Stimulated activated CD4-positive, alpha-beta T cell treated with anti-CD3 and anti-CD28 coated beads, Interleukin-15, amount 100 ng/mL, for 1 hour (primary cell): ENCODE data around the gene PRAMEF20.

ENCODE experiments used
- DNase-seq, 2 donors: peaks; one replicate each; pipeline ENCODE4 v3.0.0-alpha.2; 2020; ENCODE audit warnings: low read depth in 1 of 2, low spot score in 1 of 2

The PRAMEF20 gene

DNA sequence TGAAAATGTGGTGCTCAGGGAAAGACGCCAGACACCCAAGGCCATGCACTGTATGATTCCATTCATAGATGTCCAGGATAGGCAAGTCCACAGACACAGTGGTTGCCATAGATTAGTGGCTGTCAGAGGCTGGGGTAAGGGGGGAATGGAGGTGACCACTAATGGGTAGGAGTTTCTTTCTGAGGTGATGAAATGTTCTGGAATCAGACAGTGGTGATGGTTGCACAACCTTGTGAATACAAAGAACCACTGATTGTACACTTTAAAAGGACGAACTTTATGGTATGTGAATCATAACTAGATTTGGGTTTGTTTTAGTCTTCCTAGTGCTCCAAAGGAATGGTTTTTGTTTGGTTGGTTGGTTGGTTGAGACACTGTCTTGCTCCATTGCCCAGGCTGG is 51.7 kb downstream of the PRAMEF20 start:
- no peak for DNase-seq

DNA sequence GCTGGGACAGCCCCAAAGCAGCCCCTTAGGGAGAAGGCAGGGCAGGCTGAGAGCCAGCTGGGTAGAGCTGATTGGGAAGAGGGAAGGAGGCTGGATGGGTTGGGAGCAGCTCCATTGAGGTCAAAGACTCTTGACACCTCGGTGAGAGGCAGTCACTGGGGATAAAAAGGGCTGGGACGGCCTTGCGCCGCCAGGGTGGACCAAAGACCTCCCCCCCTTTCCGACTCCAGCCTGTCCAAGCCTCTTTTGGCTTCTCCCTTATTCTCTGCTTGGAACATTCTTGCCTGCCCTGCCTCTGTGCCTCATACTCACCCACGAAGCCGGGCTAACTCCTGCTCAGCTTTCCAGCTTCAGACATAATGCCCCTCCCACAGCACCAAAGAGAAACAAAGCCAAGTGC is 52.4 kb downstream of the PRAMEF20 start:
- no peak for DNase-seq

DNA sequence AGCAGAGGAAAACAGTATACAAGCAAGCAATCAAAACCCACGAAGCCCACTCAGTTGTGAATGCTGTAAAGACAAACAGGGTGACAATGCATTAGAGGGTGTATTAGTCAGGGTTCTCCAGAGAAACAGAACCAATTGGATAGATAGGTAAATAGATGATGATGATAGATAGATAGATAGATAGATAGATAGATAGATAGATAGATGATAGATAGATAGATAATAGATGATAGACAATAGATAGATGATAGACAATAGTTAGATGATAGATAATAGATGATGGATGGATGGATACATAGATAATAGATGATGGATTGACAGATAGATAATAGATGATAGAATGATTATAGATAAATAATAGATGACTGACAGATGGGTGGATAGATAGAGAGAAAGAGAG is 55.3 kb downstream of the PRAMEF20 start:
- DNase-seq, result no peak

DNA sequence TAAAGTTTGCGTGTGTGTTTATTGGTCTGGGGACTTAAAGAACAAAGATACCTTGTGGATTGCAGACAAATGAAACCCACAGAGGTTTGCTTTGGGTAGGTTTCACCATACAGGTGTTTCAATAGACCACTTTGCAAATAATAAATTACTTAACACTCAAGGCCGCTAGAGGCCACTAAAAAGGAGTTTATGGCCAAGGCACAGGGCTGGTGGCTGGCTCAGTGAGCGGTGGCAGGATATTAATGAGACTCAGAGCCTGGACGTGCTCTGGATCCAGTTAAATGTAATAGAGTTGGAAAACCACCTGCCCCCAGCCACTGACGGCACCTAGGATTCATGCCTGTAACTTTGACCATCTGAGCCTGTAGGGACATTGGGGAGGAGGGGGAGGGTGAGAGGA is 59.1 kb downstream of the PRAMEF20 start:
- DNase-seq, result no peak
